ENCODE data around the gene WDR72. TPM values are rescaled to one million over a fixed set of nuclear protein-coding genes. Genes with fewer than 3 reads are reported as not detected.

Gene WDR72
- polyA plus RNA-seq, 1 donor from 2014 or later, result 0.05 TPM

DNA sequence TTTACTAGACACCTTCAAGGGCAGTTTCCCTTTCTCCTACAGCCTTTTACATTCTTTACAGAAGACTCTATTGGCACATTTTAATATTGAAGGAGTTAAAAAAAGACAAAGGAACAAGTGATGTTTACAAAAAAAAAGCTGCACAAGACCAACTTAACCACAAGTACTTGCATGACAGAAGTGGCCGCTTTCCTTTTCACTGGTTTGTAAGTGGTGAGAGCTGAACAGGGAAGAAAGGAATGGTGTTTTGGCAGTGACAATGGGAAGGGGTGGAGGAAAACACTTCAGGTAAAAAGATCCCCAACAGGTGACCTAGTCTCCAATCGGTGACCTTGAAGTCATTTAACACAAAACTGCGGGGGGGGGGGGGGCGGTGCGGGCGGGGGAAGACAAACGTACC is 1.1 kb downstream of the WDR72 start:
- Histone ChIP-seq H3K9me3 (ENCODE audit: low read length) (no peaks in the 10 kb centered on the region), H3K36me3 (ENCODE audit: insufficient read depth, low read length) (no peaks in the 10 kb centered on the region), H3K27me3 (ENCODE audit: insufficient read depth, low read depth, low read length) (peaks cover 21% of the 10 kb centered on the region), H3K27ac (ENCODE audit: low read length) (no peak overlapping the region), H2AFZ (ENCODE audit: low read depth, low read length) (no peak overlapping the region), H3F3A (ENCODE audit: insufficient read depth, low read length, poor library complexity, severe bottlenecking) (no peaks in the 10 kb centered on the region), H3K79me2 (replicated peaks; ENCODE audit: insufficient read depth, low read length) (no peaks in the 10 kb centered on the region), H3K9ac (ENCODE audit: low read length) (no peak overlapping the region), H4K20me1 (ENCODE audit: insufficient read depth) (no peaks in the 10 kb centered on the region), H3K4me2 (ENCODE audit: low read length) (no peak overlapping the region), H3K9me2 (ENCODE audit: insufficient read depth, low read length) (no peaks in the 10 kb centered on the region), H3K4me3 (ENCODE audit: low read length) (no peak overlapping the region)
- TF ChIP-seq MXI1 (conservative IDR thresholded peaks at IDR 0.05; ENCODE audit: poor library complexity, severe bottlenecking), result no peak
- TF ChIP-seq TAF1 (IDR thresholded peaks at IDR 0.05; ENCODE audit: low read depth), result no peak
- TF ChIP-seq RAD21 (conservative IDR thresholded peaks at IDR 0.05), result no peak
- no peak for TF ChIP-seq EZH2 (IDR thresholded peaks at IDR 0.05; ENCODE audit: borderline replicate concordance, insufficient read depth, low read length, poor library complexity, severe bottlenecking)
- no peak for TF ChIP-seq REST (IDR thresholded peaks at IDR 0.05; ENCODE audit: borderline replicate concordance)

GRCh38 chr15:53757906-53758305 is 1.6 kb downstream of the WDR72 start:
- no peak overlapping the region for H3K4me3 ChIP-seq (ENCODE audit: low read length)
- H2AFZ ChIP-seq (ENCODE audit: low read depth, low read length), result no peak overlapping the region
- TF ChIP-seq MXI1 (conservative IDR thresholded peaks at IDR 0.05; ENCODE audit: poor library complexity, severe bottlenecking) (no peak), RAD21 (conservative IDR thresholded peaks at IDR 0.05) (no peak), EZH2 (IDR thresholded peaks at IDR 0.05; ENCODE audit: borderline replicate concordance, insufficient read depth, low read length, poor library complexity, severe bottlenecking) (no peak), POLR2AphosphoS5 (IDR thresholded peaks at IDR 0.05) (no peak), EP300 (conservative IDR thresholded peaks at IDR 0.05; ENCODE audit: poor library complexity, severe bottlenecking) (no peak), TAF1 (IDR thresholded peaks at IDR 0.05; ENCODE audit: low read depth) (no peak), CTCF (IDR thresholded peaks at IDR 0.05; ENCODE audit: poor library complexity, severe bottlenecking) (no peak), REST (IDR thresholded peaks at IDR 0.05; ENCODE audit: borderline replicate concordance) (no peak), SMC3 (conservative IDR thresholded peaks at IDR 0.05; ENCODE audit: poor library complexity) (no peak)
- no peaks in the 10 kb centered on the region for H3K79me2 ChIP-seq (replicated peaks; ENCODE audit: insufficient read depth, low read length)
- no peak overlapping the region for H3K4me2 ChIP-seq (ENCODE audit: low read length)
- no peaks in the 10 kb centered on the region for H3K9me3 ChIP-seq (ENCODE audit: low read length)
- no peaks in the 10 kb centered on the region for H4K20me1 ChIP-seq (ENCODE audit: insufficient read depth)
- no peak overlapping the region for H3K27ac ChIP-seq (ENCODE audit: low read length)
- no peak overlapping the region for H3K9ac ChIP-seq (ENCODE audit: low read length)
- H3F3A ChIP-seq (ENCODE audit: insufficient read depth, low read length, poor library complexity, severe bottlenecking), result no peaks in the 10 kb centered on the region
- peaks cover 21% of the 10 kb centered on the region for H3K27me3 ChIP-seq (ENCODE audit: insufficient read depth, low read depth, low read length)
- no peaks in the 10 kb centered on the region for H3K36me3 ChIP-seq (ENCODE audit: insufficient read depth, low read length)
- no peaks in the 10 kb centered on the region for H3K9me2 ChIP-seq (ENCODE audit: insufficient read depth, low read length)

Measured in neural cell (in vitro differentiated cells).